ENCODE results near the gene HPRT1. TPM values are rescaled to one million over a fixed set of nuclear protein-coding genes. Genes with fewer than 3 reads are reported as not detected.

The HPRT1 gene
- total RNA-seq, 4 donors from 2014 or later = 8.5 to 16.1 (median 11.9) TPM

- Histone ChIP-seq H3K36me3 (no peaks in the 10 kb centered on the region), H3K27me3 (no peaks in the 10 kb centered on the region), H3K27ac (no peak overlapping the region), H3K4me3 (no peak overlapping the region), H3K9me3 (no peaks in the 10 kb centered on the region), H3K4me1 (no peaks in the 10 kb centered on the region)
- DNase-seq = no peak
- WGBS, 2 donors = 55 to 70% methylated on average over 3 of the region's 3 CpGs
- TF ChIP-seq POLR2A (IDR thresholded peaks at IDR 0.05) (no peak), CTCF (IDR thresholded peaks at IDR 0.05) (no peak)
- intact Hi-C loops (cut with DNase I) = no loop called here
These were observed 22.4 kb downstream of the HPRT1 start for GRCh38 chrX:134482371-134482770.

- WGBS, 2 donors = 50 to 70% methylated on average over 1 of the region's 1 CpG
- no peaks in the 10 kb centered on the region for H3K27me3 ChIP-seq
- H3K4me3 ChIP-seq = no peak overlapping the region
- peak in 5 of 6 experiments; percentile 43 to 70 (median 59) for TF ChIP-seq CTCF (IDR thresholded peaks at IDR 0.05)
- no peak for TF ChIP-seq POLR2A (IDR thresholded peaks at IDR 0.05)
- no peaks in the 10 kb centered on the region for H3K4me1 ChIP-seq
- H3K9me3 ChIP-seq = no peaks in the 10 kb centered on the region
- no peak for DNase-seq
- no peaks in the 10 kb centered on the region for H3K36me3 ChIP-seq
- H3K27ac ChIP-seq = no peak overlapping the region
- intact Hi-C loops (cut with DNase I) = no loop called here
These were observed 24.1 kb downstream of the HPRT1 start for GRCh38 chrX:134484039-134484438.

- intact Hi-C loops (cut with DNase I) = no loop called here
- 60 to 68% methylated on average over 1 to 2 of the region's 2 CpGs for WGBS, 2 donors
- TF ChIP-seq CTCF (IDR thresholded peaks at IDR 0.05) (no peak), POLR2A (IDR thresholded peaks at IDR 0.05) (no peak)
- peaks cover 0 to 8% (median 0%) of the 10 kb centered on the region in 3 donors for H3K36me3 ChIP-seq
- no peak overlapping the region for H3K27ac ChIP-seq
- no peaks in the 10 kb centered on the region for H3K27me3 ChIP-seq
- no peaks in the 10 kb centered on the region for H3K9me3 ChIP-seq
- H3K4me3 ChIP-seq = no peak overlapping the region
- no peak for DNase-seq
- no peaks in the 10 kb centered on the region for H3K4me1 ChIP-seq
These were observed 42.0 kb downstream of the HPRT1 start for GRCh38 chrX:134501941-134502340.

- H3K4me3 ChIP-seq = no peak overlapping the region
- H3K9me3 ChIP-seq = no peaks in the 10 kb centered on the region
- H3K36me3 ChIP-seq = peaks cover 0 to 8% (median 0%) of the 10 kb centered on the region in 3 donors
- H3K4me1 ChIP-seq = no peaks in the 10 kb centered on the region
- DNase-seq = no peak
- H3K27ac ChIP-seq = no peak overlapping the region
- no peaks in the 10 kb centered on the region for H3K27me3 ChIP-seq
- intact Hi-C loops (cut with DNase I) = no loop called here
- TF ChIP-seq POLR2A (IDR thresholded peaks at IDR 0.05) = no peak
- TF ChIP-seq CTCF (IDR thresholded peaks at IDR 0.05) = no peak
These were observed 42.7 kb downstream of the HPRT1 start for GRCh38 chrX:134502686-134503085.

- intact Hi-C loops (cut with DNase I) = no loop called here
- no peak for TF ChIP-seq POLR2A (IDR thresholded peaks at IDR 0.05)
- TF ChIP-seq CTCF (IDR thresholded peaks at IDR 0.05) = no peak
- H3K36me3 ChIP-seq = no peaks in the 10 kb centered on the region
- 65 to 74% methylated on average over 6 to 7 of the region's 9 CpGs for WGBS, 2 donors
- no peak overlapping the region for H3K27ac ChIP-seq
- no peaks in the 10 kb centered on the region for H3K4me1 ChIP-seq
- H3K4me3 ChIP-seq = no peak overlapping the region
- H3K9me3 ChIP-seq = no peaks in the 10 kb centered on the region
- H3K27me3 ChIP-seq = no peaks in the 10 kb centered on the region
- DNase-seq = no peak
These were observed 52.6 kb downstream of the HPRT1 start for GRCh38 chrX:134512566-134512965.
